Esophagus muscularis mucosa (tissue), 4 donors: ENCODE data around the gene ZNF827. TPM values are rescaled to one million over a fixed set of nuclear protein-coding genes. Genes with fewer than 3 reads are reported as not detected.

Experiments
- DNase-seq: peaks from one replicate; pipeline ENCODE4 v3.0.0-alpha.2; 2017; ENCODE audit errors: extremely low spot score
- H3K27ac ChIP-seq, 4 donors: fragments of 200-600 bp; sonication (generic); replicated peaks in 1 of 4; 1 replicate in 3 of 4; 2 replicates in 1 of 4; pipeline ENCODE4 v1.5.1; 2016 to 2019; ENCODE audit warnings: mild to moderate bottlenecking in 1 of 4
- H3K27me3 ChIP-seq, 4 donors: fragments of 200-600 bp; sonication (generic); one replicate each; pipeline versions ENCODE4 v1.5.1 to v1.6.0; 2016 to 2019
- H3K36me3 ChIP-seq, 4 donors: fragments of 200-600 bp; sonication (generic); one replicate each; pipeline ENCODE4 v1.5.1; 2016 to 2019
- H3K4me1 ChIP-seq, 4 donors: fragments of 200-600 bp; sonication (generic); one replicate each; pipeline ENCODE4 v1.5.1; 2016 to 2019
- H3K4me3 ChIP-seq, 4 donors: fragments of 200-600 bp; sonication (generic); 1 replicate in 2 of 4; 2 replicates in 2 of 4; pipeline ENCODE4 v1.5.1; 2016 to 2019; ENCODE audit warnings: mild to moderate bottlenecking in 4 of 4, moderate library complexity in 1 of 4
- H3K9me3 ChIP-seq, 4 donors: fragments of 200-600 bp; sonication (generic); 1 replicate in 3 of 4; 2 replicates in 1 of 4; pipeline ENCODE4 v1.5.1; 2016 to 2019
- CTCF ChIP-seq, 3 experiments: fragments of 200-600 bp in 2 of 3; fragments of 450-650 bp in 1 of 3; sonication (generic) in 2 of 3; IDR thresholded peaks; one replicate each; pipeline ENCODE4 v1.5.1; 2017 to 2019; ENCODE audit warnings: antibody characterized with exemption in 3 of 3, mild to moderate bottlenecking in 2 of 3, moderate library complexity in 1 of 3
- EP300 ChIP-seq: sonication (generic); formaldehyde crosslinking; IDR thresholded peaks from one replicate; pipeline ENCODE4 v1.6.1; 2017; ENCODE audit warnings: antibody characterized with exemption
- POLR2A ChIP-seq: fragments of 450-650 bp; IDR thresholded peaks from one replicate; pipeline ENCODE4 v1.6.1; 2017; ENCODE audit warnings: antibody characterized with exemption, moderate library complexity, mild to moderate bottlenecking, low read depth
- POLR2AphosphoS5 ChIP-seq, 2 donors: sonication (generic); formaldehyde crosslinking; IDR thresholded peaks; one replicate each; pipeline ENCODE4 v1.6.1; 2017; ENCODE audit warnings: antibody characterized with exemption in 2 of 2
- WGBS: methylation state at CpG from one replicate; pipeline ENCODE4 v1.1.5; 2018; 5-methylcytosine and 5-hydroxymethylcytosine counted together
- intact Hi-C: fragments of 100-400 bp; cut with DNase I; formaldehyde crosslinking; loops from one replicate; pipeline ENCODE4 v1.15.1; 2023
- total RNA-seq, 4 donors: library from RNA; depleted of rRNA; stranded (reverse); fragments of >200 nt; gene quantifications; one replicate each; pipeline versions ENCODE4 v1.1.0 to v1.2.1, GENCODE V29; 2016

ZNF827 gene
- total RNA-seq, 4 donors from 2014 or later, result 11.1 to 27.2 (median 19.0) TPM

DNA sequence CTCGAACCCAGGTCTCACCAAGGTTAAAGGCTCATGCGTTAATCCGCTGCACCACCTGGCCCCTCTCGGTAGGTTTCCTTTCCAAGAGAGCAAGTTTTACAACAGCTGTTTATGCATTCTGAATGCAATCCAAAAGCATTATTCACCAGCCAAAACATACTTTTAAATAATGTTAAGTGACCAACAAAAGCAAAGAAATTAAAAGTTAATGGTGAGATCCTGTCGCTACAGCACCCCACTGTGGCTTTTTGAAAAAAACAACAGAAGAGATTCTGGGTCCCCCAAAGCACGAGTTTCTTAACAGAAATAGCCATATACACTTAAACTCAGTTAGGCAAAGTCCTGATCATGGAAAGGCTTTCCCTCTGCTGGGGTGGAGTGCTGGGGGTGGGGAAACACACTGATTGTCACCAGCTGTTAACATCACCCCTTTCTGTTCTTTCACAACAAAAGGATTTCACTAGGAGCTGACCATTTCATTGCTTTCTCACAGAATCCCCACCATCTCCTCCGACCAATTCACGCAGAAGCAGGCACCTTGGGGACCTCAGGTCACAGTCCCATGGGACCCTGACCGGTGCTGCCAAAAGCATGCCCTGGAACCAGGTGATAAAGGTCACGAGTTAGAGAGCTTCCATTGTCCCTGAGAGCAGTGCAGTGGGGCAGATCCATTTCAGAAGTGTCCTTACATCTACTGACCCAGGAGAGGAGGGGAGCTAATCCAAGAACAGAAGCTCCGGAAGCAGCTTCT, 51.2 kb downstream of the ZNF827 start:
- Histone ChIP-seq H3K27ac (peak overlapping the region; percentile 39 to 70 (median 58)), H3K4me3 (no peak overlapping the region), H3K36me3 (peaks cover 0 to 16% (median 8%) of the 10 kb centered on the region in 4 donors), H3K27me3 (no peaks in the 10 kb centered on the region), H3K4me1 (peaks cover 24 to 30% (median 24%) of the 10 kb centered on the region in 4 donors), H3K9me3 (no peaks in the 10 kb centered on the region)
- DNase-seq, result no peak
- TF ChIP-seq EP300 (no peak), POLR2AphosphoS5 (IDR thresholded peaks at IDR 0.05) (peak in 1 of 2 donors; percentile 16), CTCF (IDR thresholded peaks at IDR 0.05) (peak in 1 of 3 experiments; percentile 5)
- intact Hi-C loops, result loop anchor here (2.0 to 5.0 kb wide), 2 partner anchors 49 to 270 kb away; partner anchors contain the start of gene MMAA
- WGBS, result 37% methylated on average over 11 of the region's 11 CpGs

- Histone ChIP-seq H3K9me3 (no peaks in the 10 kb centered on the region), H3K4me1 (peaks cover 27 to 30% (median 29%) of the 10 kb centered on the region in 4 donors), H3K27me3 (no peaks in the 10 kb centered on the region), H3K4me3 (no peak overlapping the region), H3K36me3 (peaks cover 0 to 13% (median 7%) of the 10 kb centered on the region in 4 donors), H3K27ac (peak overlapping the region; percentile 39 to 70 (median 58))
- DNase-seq, result no peak
- intact Hi-C loops, result loop anchor here (2.0 to 5.0 kb wide), 2 partner anchors 50 to 270 kb away; partner anchors contain the start of gene MMAA
- no peak for TF ChIP-seq POLR2A
- no peak for TF ChIP-seq CTCF (IDR thresholded peaks at IDR 0.05)
- TF ChIP-seq POLR2AphosphoS5 (IDR thresholded peaks at IDR 0.05), result no peak
- no peak for TF ChIP-seq EP300
These were observed 51.8 kb downstream of the ZNF827 start for GRCh38 chr4:145886871-145887240.

DNA sequence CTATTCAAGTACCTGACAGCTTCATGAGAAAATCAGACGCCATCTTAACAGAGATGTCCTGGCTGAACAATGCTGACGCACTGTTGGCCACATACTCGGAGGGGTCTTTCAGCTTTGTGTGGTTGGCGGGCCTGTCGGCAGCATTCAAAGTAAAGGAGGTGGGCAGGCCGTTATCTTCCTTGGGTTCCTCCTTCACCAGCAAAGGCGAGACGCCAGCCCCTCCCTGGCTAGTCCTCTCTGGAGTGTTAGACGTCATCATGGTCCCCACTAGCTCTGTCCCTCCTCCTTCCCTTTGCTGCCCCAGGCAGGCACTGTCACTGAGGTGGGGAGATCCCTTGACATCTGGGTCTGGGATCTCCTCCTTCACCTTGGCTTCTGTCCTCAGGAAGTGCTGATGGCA, 53.0 kb downstream of the ZNF827 start:
- DNase-seq, result no peak
- Histone ChIP-seq H3K9me3 (no peaks in the 10 kb centered on the region), H3K4me3 (no peak overlapping the region), H3K27me3 (no peaks in the 10 kb centered on the region), H3K36me3 (peaks cover 0 to 9% (median 4%) of the 10 kb centered on the region in 4 donors), H3K27ac (no peak overlapping the region), H3K4me1 (peaks cover 30 to 42% (median 39%) of the 10 kb centered on the region in 4 donors)
- WGBS, result 93% methylated on average over 9 of the region's 9 CpGs
- TF ChIP-seq EP300, result no peak
- TF ChIP-seq POLR2A, result no peak
- TF ChIP-seq POLR2AphosphoS5 (IDR thresholded peaks at IDR 0.05), result no peak
- TF ChIP-seq CTCF (IDR thresholded peaks at IDR 0.05), result no peak
- intact Hi-C loops, result loop anchor here (2.0 to 5.0 kb wide), 2 partner anchors 51 to 268 kb away; partner anchors contain the start of gene MMAA

GRCh38 chr4:145884775-145885174, 53.8 kb downstream of the ZNF827 start:
- TF ChIP-seq CTCF (IDR thresholded peaks at IDR 0.05), result no peak
- no peak for TF ChIP-seq POLR2AphosphoS5 (IDR thresholded peaks at IDR 0.05)
- no peak for TF ChIP-seq POLR2A
- TF ChIP-seq EP300, result no peak
- DNase-seq, result no peak
- intact Hi-C loops, result loop anchor here (5.0 kb wide), 2 partner anchors 157 to 267 kb away; partner anchors contain the start of gene MMAA

More at GRCh38 chr4:145884775-145885174, 53.8 kb downstream of the ZNF827 start:
- no peaks in the 10 kb centered on the region for H3K9me3 ChIP-seq
- H3K4me1 ChIP-seq, result peaks cover 30 to 51% (median 48%) of the 10 kb centered on the region in 4 donors
- H3K4me3 ChIP-seq, result no peak overlapping the region
- H3K27ac ChIP-seq, result no peak overlapping the region
- H3K36me3 ChIP-seq, result peaks cover 0 to 7% (median 3%) of the 10 kb centered on the region in 4 donors
- WGBS, result 81% methylated on average over 1 of the region's 1 CpG
- H3K27me3 ChIP-seq, result no peaks in the 10 kb centered on the region
